Esophagus muscularis mucosa (tissue), 4 donors: ENCODE data around the gene PPFIBP1. TPM values are rescaled to one million over a fixed set of nuclear protein-coding genes. Genes with fewer than 3 reads are reported as not detected.
A peak's percentile ranks its signal among the peaks of the same experiment; 100 is the strongest.

Source experiments
- DNase-seq: peaks from one replicate; pipeline ENCODE4 v3.0.0-alpha.2; 2017; ENCODE audit errors: extremely low spot score
- H3K27ac ChIP-seq, 4 donors: fragments of 200-600 bp; sonication (generic); replicated peaks in 1 of 4; 1 replicate in 3 of 4; 2 replicates in 1 of 4; pipeline ENCODE4 v1.5.1; 2016 to 2019; ENCODE audit warnings: mild to moderate bottlenecking in 1 of 4
- H3K27me3 ChIP-seq, 4 donors: fragments of 200-600 bp; sonication (generic); one replicate each; pipeline versions ENCODE4 v1.5.1 to v1.6.0; 2016 to 2019
- H3K36me3 ChIP-seq, 4 donors: fragments of 200-600 bp; sonication (generic); one replicate each; pipeline ENCODE4 v1.5.1; 2016 to 2019
- H3K4me1 ChIP-seq, 4 donors: fragments of 200-600 bp; sonication (generic); one replicate each; pipeline ENCODE4 v1.5.1; 2016 to 2019
- H3K4me3 ChIP-seq, 4 donors: fragments of 200-600 bp; sonication (generic); 1 replicate in 2 of 4; 2 replicates in 2 of 4; pipeline ENCODE4 v1.5.1; 2016 to 2019; ENCODE audit warnings: mild to moderate bottlenecking in 4 of 4, moderate library complexity in 1 of 4
- H3K9me3 ChIP-seq, 4 donors: fragments of 200-600 bp; sonication (generic); 1 replicate in 3 of 4; 2 replicates in 1 of 4; pipeline ENCODE4 v1.5.1; 2016 to 2019
- CTCF ChIP-seq, 3 experiments: fragments of 200-600 bp in 2 of 3; fragments of 450-650 bp in 1 of 3; sonication (generic) in 2 of 3; IDR thresholded peaks; one replicate each; pipeline ENCODE4 v1.5.1; 2017 to 2019; ENCODE audit warnings: antibody characterized with exemption in 3 of 3, mild to moderate bottlenecking in 2 of 3, moderate library complexity in 1 of 3
- EP300 ChIP-seq: sonication (generic); formaldehyde crosslinking; IDR thresholded peaks from one replicate; pipeline ENCODE4 v1.6.1; 2017; ENCODE audit warnings: antibody characterized with exemption
- POLR2A ChIP-seq: fragments of 450-650 bp; IDR thresholded peaks from one replicate; pipeline ENCODE4 v1.6.1; 2017; ENCODE audit warnings: antibody characterized with exemption, moderate library complexity, mild to moderate bottlenecking, low read depth
- POLR2AphosphoS5 ChIP-seq, 2 donors: sonication (generic); formaldehyde crosslinking; IDR thresholded peaks; one replicate each; pipeline ENCODE4 v1.6.1; 2017; ENCODE audit warnings: antibody characterized with exemption in 2 of 2
- WGBS: methylation state at CpG from one replicate; pipeline ENCODE4 v1.1.5; 2018; 5-methylcytosine and 5-hydroxymethylcytosine counted together
- intact Hi-C: fragments of 100-400 bp; cut with DNase I; formaldehyde crosslinking; loops from one replicate; pipeline ENCODE4 v1.15.1; 2023
- total RNA-seq, 4 donors: library from RNA; depleted of rRNA; stranded (reverse); fragments of >200 nt; gene quantifications; one replicate each; pipeline versions ENCODE4 v1.1.0 to v1.2.1, GENCODE V29; 2016

PPFIBP1 gene
- total RNA-seq, 4 donors from 2014 or later, result 53.2 to 79.0 (median 66.5) TPM

DNA sequence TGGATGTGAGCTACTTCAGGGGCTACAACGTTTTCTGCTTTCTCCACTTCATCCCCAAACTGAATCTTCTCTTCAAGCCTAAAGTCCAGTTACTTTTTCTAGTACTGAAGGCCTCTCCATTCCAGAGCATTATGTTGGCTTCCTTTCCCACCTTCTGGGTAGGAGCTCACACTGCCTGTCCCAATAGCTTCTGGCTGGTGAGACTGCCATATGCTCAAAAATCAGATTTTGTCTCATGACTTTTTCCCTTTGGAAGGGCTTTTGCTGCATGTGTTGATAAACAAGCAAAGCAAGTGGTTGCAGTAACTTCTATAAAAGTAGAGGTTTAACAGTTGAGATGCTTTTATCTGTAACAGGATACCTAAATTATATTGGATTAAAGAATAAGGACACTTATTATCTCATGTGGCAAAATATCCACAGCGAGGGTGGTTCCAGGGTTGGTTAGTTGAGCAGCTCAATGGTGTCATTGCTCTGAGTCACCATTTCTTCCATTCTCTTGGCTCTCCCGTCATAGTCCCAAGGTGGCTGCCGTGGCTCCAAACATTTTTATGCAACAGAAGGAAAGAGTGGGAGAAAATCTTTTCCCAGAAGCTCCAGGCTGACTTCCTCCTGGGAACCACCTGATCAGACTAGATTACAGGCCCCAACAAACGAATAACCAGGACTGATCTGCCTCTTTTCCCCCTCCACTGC lies 15.1 kb upstream of the PPFIBP1 start:
- no peak overlapping the region for H3K4me3 ChIP-seq
- H3K27ac ChIP-seq, result no peak overlapping the region
- intact Hi-C loops, result no loop called here
- H3K4me1 ChIP-seq, result peaks cover 13 to 44% (median 31%) of the 10 kb centered on the region in 4 donors
- no peaks in the 10 kb centered on the region for H3K9me3 ChIP-seq
- 92% methylated on average over 5 of the region's 5 CpGs for WGBS
- DNase-seq, result no peak
- H3K27me3 ChIP-seq, result no peaks in the 10 kb centered on the region
- TF ChIP-seq POLR2AphosphoS5 (IDR thresholded peaks at IDR 0.05), result no peak
- no peak for TF ChIP-seq CTCF (IDR thresholded peaks at IDR 0.05)
- TF ChIP-seq EP300, result no peak
- TF ChIP-seq POLR2A, result no peak
- H3K36me3 ChIP-seq, result no peaks in the 10 kb centered on the region

GRCh38 chr12:27511031-27511722 lies 12.8 kb upstream of the PPFIBP1 start:
- intact Hi-C loops, result no loop called here
- Histone ChIP-seq H3K27me3 (no peaks in the 10 kb centered on the region), H3K4me1 (peaks cover 4 to 32% (median 21%) of the 10 kb centered on the region in 4 donors), H3K36me3 (no peaks in the 10 kb centered on the region), H3K9me3 (no peaks in the 10 kb centered on the region), H3K27ac (peak overlapping the region; percentile 10 to 67 (median 36)), H3K4me3 (no peak overlapping the region)
- TF ChIP-seq POLR2A (no peak), CTCF (IDR thresholded peaks at IDR 0.05) (no peak), EP300 (no peak), POLR2AphosphoS5 (IDR thresholded peaks at IDR 0.05) (peak in 1 of 2 donors; percentile 28)
- WGBS, result 54% methylated on average over 6 of the region's 6 CpGs
- DNase-seq, result no peak

DNA sequence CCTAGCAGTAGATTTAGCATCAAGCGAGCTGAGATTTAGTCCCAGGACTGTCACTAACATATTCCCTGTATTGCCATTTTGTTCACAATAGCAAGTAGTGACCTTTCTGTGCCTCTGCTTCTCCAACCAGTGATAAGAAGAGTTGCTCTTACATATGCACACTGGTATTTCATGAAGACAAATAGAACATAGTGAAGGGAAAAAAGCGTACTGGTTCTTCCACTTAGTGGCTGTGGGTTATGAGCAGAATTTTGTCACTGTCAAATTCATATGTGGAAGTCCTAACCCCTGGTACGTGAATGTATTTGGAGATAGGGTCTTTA lies 12.3 kb upstream of the PPFIBP1 start:
- peak overlapping the region; percentile 10 to 67 (median 36) for H3K27ac ChIP-seq
- 38% methylated on average over 3 of the region's 3 CpGs for WGBS
- intact Hi-C loops, result no loop called here
- TF ChIP-seq EP300, result no peak
- TF ChIP-seq POLR2A, result no peak
- TF ChIP-seq POLR2AphosphoS5 (IDR thresholded peaks at IDR 0.05), result no peak
- TF ChIP-seq CTCF (IDR thresholded peaks at IDR 0.05), result no peak
- no peak overlapping the region for H3K4me3 ChIP-seq
- no peak for DNase-seq
- no peaks in the 10 kb centered on the region for H3K27me3 ChIP-seq
- H3K9me3 ChIP-seq, result no peaks in the 10 kb centered on the region
- no peaks in the 10 kb centered on the region for H3K36me3 ChIP-seq
- peaks cover 4 to 32% (median 21%) of the 10 kb centered on the region in 4 donors for H3K4me1 ChIP-seq

DNA sequence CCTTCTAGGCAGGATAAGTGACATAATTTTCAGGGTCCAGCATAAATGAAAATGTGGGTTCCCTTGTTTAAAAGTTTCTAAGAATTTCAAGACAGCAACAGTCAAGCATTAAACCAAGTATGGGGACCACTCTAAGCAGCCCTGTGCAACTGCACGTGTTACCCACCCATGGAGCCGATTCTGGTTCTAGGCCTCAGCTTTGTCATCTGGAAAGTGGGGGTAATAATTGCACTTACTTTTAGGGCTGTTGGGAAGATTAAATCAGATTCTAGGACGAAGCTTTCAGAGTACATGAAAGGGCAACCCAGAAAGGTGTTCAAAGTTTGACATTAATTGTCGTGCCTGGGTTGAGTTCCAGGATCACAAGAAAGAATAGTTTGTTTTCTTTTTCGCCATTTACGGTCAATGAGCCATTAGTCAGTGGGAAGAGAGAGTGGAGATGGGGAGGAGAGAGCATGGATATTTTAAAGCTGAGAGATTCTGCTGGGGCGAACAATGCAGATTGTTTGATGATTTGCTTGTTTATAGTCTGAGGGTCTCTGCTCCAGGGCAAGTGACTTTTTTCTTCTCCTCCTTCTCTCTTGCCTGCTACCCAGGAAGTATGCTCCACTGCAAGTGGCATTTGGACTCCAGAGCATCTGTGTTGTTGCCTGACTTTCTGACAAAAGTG lies 10.7 kb upstream of the PPFIBP1 start:
- DNase-seq, result no peak
- 62% methylated on average over 7 of the region's 7 CpGs for WGBS
- TF ChIP-seq EP300 (no peak), CTCF (IDR thresholded peaks at IDR 0.05) (no peak), POLR2A (no peak), POLR2AphosphoS5 (IDR thresholded peaks at IDR 0.05) (no peak)
- no peaks in the 10 kb centered on the region for H3K27me3 ChIP-seq
- intact Hi-C loops, result no loop called here
- no peaks in the 10 kb centered on the region for H3K9me3 ChIP-seq
- peak overlapping the region in 3 of 4 donors; percentile 18 to 53 (median 41) for H3K27ac ChIP-seq
- peaks cover 4 to 32% (median 21%) of the 10 kb centered on the region in 4 donors for H3K4me1 ChIP-seq
- H3K36me3 ChIP-seq, result no peaks in the 10 kb centered on the region
- no peak overlapping the region for H3K4me3 ChIP-seq
